ENCODE measurements around the gene VSTM2L.
"Not testable (repeated sequence)": the region's sequence is repeated elsewhere in the genome, so short reads cannot be mapped to it uniquely, and the experiment has no call there.

The VSTM2L gene

DNA sequence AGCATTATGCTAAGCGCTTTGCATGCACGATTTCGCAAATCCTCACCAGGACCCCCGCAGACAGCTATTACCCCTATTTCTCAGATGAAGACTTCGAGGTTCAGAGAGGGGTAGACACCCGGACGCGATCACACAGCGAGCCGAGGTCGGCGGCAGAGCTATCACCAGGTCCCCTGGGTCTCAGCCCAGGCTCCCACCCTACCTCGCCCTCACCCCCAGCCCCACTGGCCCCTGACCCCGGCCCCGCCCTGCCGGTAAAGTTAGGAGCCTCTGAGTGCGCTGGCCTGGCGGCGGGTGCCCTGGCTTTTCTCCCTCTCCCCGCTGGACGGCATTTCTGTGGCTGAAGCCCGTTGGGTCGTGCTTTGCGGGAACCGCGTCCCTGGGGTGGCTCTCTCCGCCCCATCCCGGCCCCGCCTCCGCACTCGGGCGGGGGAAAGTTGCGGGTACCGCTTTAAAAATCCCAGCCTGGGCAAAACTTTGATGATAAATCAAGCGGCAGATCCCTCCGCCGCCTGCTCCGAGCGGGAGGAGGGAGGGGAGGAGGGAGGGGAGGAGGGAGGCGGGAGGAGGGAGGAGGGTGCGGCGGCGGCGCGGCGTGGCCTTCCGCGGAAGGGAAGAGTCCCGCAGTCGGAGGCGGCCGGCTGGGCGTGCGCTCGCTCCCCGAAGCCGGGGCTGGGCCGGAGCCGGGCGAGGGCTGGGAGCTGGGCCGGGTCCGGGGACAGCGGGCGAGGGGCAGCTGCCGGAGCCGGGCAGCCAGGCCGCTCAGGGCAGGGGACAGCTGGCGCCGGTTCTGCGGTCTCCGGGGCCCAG, at the start of gene VSTM2L:
TSS of gene VSTM2L (plus strand) at position 624 of the 810 bp plus-strand sequence. CDS start 224 bp downstream, outside the sequence.
- DNase-seq (ENCODE audit: low spot score): no peak

DNA sequence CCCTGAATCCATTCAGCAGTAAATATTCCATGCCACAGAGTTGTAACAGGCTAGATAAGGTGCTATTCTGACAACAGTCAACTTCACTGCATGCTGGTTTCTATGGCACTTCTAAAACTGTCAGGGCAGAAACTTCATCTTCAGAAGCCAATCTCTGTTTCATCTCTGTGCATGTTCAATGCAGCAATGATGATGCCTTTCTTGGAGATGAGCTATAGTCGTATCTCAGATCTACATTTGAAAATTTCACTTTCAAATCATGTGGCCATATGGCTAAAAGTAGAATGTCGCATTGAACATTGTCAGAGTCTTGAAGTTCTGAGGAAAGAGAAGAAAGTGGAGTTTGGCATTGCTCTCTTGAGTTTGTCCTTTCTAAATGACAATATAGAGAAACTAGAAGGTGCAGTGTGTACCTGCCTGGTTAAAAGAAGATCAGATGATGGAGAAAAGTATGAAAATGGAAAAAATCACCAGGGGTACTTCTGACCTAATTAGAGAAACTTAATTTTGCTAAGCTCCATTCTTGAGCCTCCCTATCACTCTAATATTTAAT, 49.0 kb upstream of the VSTM2L start:
- no peak for DNase-seq (ENCODE audit: low spot score)

GRCh38 chr20:37856034-37856433, 46.9 kb upstream of the VSTM2L start:
- DNase-seq (ENCODE audit: low spot score): not testable (repeated sequence)

- no peak for DNase-seq (ENCODE audit: low spot score)
These were observed 45.8 kb upstream of the VSTM2L start for GRCh38 chr20:37856932-37857660.

DNA sequence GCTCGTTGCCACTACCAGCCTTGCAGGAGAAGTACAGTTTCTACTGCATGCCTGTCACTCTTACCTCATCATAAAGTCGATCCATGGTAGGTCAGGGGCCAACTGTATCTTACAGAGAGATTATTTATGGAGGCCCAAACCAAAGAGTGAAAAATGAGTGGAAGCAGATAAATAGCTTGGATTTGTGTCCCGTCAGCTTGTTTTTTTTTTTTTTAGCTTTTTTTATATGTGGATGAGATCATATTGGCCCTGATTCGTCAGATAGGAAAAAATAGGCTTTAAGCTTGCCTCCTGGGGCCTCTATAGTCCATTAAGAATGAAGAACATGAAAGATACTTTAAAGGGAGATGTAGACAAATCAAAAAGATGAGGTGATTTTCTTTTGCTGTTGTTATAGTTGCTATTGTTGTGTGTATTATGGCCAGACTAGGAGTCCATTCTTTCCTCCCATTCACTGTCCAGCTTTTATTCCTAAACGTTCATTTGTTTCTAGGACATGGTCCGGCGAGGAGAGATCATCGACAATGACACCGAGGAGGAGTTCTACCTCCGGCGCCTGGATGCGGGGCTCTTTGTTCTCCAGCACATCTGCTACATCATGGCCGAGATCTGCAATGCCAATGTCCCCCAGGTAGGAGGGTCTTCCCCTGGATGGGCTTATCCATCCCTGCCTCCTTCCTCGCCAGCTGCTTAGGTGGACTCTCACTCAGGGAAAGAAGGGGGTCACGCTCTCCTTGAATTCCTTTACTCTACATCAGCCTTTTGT, 43.3 kb upstream of the VSTM2L start:
- DNase-seq (ENCODE audit: low spot score): no peak

- no peak for DNase-seq (ENCODE audit: low spot score)
These were observed 39.6 kb upstream of the VSTM2L start for GRCh38 chr20:37863289-37863688.

DNA sequence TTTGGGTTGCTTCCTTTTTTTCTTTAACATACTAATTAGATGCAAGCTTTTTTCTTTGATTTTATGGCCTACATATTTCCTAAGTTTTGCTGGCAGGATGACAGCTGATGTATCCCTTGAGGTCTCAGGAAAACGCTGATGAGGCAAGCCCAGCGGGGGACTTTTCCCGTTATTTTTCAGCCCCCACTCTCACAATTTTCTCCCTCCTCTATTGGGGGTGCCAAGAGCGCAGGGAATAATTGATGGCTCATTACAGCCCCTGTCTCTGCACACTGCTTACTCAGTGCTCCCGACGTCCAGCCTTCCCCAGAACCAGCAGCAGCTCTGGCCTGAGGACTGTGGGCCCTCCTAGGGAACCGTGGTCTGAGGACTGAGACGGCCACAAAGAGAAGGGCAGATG, 38.6 kb upstream of the VSTM2L start:
- DNase-seq (ENCODE audit: low spot score): no peak

DNA sequence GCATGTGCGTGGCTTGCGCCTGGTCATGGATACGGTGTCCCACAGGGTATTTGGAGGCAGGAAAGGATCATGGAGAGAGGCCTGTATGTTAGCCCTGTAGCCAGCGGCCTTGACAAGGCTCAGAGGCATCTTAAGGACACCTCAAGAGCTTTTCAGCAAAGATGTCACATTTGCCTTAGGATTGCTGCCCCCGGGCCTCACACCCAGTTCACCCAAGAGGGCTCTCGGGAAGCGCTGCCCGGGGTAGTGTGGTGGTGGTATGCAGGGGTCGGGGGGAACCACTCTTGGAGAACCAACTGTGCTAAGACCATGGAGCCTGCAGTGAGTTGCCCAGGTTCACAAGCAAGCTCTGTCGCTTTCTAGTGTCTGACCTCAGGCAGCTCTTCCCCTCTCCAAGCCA, 36.9 kb upstream of the VSTM2L start:
- no peak for DNase-seq (ENCODE audit: low spot score)

- no peak for DNase-seq (ENCODE audit: low spot score)
These were observed 35.4 kb upstream of the VSTM2L start for GRCh38 chr20:37867289-37868195.

DNA sequence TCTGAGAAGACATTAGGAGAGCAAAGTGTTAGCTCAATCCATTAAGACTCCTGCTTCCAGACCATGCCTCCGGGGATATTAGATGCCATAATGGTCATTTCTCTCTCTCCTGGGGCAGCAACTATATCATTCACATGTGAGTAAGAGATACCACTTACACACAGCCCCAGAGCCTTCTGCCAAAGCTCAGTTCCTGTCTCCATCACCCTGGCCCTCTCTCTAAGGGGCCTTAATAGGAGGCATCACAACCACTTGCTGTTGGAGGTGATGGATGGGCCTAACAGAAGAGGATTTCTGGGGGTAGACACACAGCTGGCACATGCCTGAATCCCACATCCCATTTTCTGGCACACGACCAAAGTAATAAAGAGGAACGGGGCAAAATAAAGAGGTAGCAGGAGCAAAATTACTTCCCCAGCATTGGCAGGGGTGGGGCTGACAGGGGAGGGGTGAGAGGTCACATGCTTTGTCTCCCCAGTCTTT, 34.0 kb upstream of the VSTM2L start:
- no peak for DNase-seq (ENCODE audit: low spot score)

GRCh38 chr20:37869334-37869861, 33.5 kb upstream of the VSTM2L start:
- DNase-seq (ENCODE audit: low spot score): no peak

DNA sequence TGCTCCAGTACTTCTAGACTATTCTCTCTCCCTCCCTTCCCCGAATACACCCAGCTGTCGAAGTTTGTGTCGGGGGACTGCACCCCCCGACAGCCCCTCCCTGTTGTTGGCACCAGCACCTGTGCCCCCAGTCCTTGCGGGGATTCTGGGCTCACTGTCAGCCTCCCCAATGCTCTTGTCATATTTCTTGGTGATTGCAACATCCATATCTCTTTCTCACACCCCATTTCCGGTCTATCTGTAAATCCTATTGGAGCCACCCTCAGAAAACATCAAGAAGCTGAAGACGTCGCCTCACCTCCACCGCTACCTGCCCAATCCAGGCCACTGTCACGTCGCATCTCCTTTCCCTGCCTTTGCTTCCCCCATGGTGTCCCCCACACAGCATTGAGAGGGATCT, 32.6 kb upstream of the VSTM2L start:
- DNase-seq (ENCODE audit: low spot score): no peak

DNA sequence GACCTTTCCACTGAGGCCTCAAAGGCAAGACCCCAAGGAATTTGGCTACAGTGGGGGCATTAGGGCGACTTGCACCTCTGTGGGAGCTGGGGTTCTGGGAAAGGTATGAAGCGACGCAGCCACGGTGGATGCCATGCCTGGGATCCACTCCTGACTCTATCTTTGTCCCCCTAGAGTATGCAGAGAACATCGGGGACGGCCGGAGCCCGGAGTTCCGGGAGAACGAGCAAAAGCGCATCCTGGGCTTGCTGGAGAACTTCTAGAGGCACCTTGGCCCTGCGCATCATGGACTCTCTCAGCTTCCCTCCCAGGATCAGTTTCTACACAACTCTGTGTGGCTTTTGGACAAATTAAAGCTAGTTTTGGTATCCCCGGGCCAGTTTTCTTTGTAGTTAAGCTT, 31.2 kb upstream of the VSTM2L start:
- DNase-seq (ENCODE audit: low spot score): no peak

DNA sequence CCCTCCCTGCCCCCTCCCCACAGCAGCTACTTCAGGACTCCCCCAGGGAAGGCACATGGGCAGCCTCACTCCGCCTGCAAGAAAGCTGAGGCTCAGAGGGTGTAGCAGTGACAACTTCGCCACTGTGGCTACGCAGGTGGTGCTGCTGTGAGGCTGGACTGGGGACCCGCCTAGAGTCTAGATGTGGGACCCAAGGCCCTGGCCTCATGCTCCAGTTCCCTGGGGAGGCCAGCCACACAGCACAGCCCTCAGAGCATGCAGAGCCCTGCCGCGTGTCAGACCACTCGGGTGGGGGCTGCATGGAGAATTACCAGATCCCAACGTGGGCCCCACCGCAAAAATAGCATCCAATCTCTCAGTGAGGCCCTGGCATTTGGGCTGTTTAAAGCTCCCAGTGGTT, 30.8 kb upstream of the VSTM2L start:
- DNase-seq (ENCODE audit: low spot score): no peak

DNA sequence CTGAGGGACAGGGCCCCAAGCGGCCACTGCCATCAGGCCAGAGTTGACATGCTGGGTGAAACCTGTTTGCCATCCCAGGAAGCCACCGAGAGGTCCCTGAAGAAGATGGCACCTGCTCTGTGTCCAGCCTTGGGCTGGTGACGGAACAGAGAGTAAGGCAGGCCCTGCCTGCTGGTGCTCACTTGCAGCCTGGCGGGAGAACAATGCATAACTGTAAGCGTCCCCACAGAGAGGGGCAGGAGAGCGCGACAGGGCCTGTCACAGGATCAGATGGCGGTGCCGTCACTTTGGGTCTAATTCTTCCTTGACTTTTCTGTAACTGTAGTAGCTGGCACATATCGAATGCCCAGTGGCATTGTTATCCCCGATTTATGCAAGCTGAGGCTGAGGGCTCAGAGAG, 29.0 kb upstream of the VSTM2L start:
- DNase-seq (ENCODE audit: low spot score): no peak

DNA sequence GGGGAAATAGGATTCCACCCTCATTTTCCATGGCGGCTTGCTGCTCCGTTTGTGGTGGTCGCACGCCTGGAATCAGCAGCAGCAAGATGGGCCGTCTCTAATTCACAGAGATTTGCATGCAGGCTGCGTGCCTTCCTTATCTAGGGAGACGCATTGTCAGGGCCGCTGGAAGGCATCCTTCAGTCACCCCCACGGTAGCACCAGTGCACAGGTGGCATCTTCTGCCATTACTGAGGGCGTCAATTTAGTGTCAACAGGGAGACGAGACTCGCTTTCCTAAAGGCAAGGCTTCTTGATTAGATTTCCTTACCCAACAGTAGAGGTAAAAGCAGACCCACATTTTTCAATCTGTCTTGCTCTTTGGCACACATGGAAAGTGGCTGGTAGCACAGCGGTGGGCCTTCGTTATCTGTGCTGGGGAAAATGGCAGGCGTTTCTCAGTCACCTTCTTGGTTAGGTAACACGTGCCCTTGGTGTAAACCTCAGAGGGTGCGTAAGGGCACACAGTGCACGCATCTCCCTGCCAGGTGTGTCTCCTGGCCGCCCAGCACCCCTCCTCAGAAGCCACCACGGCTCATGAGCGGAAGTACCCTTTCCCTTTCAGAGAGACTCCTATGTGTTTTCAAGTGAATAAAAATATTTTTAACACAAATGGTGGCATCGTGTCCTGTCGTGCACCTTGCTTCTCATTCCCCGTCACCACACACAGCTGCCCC, 27.3 kb upstream of the VSTM2L start:
- DNase-seq (ENCODE audit: low spot score): no peak

DNA sequence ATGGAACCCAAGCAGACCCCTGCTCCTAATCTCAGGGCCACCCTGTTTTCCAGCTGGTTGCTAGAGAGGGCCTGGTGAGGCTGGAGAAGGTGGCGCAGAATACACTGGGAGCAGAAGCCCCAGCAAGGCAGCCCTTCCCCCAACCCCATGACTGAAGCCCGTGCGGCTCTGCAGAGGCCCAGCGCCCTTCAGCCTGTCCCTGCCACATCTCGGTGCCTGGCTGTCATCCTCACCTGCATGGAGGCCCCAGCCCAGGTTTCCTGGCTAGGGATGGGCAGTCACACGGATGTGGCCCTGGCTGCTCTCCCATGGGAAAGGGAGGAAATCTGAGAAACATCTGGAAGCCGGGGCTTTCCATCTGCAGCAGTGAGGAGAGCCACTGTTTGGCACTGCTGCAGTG, 26.1 kb upstream of the VSTM2L start:
- no peak for DNase-seq (ENCODE audit: low spot score)

GRCh38 chr20:37877832-37878772, 24.8 kb upstream of the VSTM2L start:
- no peak for DNase-seq (ENCODE audit: low spot score)

All from CD4-positive, alpha-beta T cell treated with Interleukin-15 for 4 hours (primary cell).